NCI-H69 (cell line): Measurements from ENCODE around the gene MAP3K7CL.
A peak's percentile ranks its signal among the peaks of the same experiment; 100 is the strongest.

Experiments
- DNase-seq: peaks from one replicate; lab custom pipeline; 2025; lab: John Stamatoyannopoulos, UW

The MAP3K7CL gene

GRCh38 chr21:29168891-29169315 lies 38.5 kb downstream of the MAP3K7CL start:
- peak; percentile 39 for DNase-seq

- DNase-seq, result no peak
These were observed 40.5 kb downstream of the MAP3K7CL start for GRCh38 chr21:29170944-29171343.

DNA sequence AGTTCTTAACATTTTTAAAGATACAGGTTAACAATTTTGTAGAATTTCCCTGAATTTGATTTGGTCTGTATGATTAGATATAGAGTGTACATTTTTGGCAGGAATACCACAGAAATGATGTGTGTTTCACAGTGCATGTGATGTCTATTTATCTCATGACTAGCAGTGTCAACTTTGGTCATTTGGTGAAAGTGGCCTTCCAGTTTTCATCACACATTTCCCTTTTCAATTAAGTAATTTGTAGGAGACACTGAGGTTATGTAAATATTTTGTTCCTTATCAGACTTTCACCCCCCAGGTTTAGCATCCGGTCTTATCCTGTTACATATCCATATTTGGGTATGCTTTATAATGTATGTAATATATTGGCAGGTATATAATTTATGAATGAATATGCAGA lies 41.8 kb downstream of the MAP3K7CL start:
- DNase-seq, result no peak

DNA sequence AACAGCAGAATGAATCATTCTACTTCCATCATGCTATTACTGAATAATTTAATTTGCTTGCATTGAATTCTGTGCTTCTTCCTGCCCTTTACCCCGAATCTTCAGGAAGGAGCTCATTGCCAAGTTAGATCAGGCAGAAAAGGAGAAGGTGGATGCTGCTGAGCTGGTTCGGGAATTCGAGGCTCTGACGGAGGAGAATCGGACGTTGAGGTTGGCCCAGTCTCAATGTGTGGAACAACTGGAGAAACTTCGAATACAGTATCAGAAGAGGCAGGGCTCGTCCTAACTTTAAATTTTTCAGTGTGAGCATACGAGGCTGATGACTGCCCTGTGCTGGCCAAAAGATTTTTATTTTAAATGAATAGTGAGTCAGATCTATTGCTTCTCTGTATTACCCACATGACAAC lies 44.2 kb downstream of the MAP3K7CL start:
- no peak for DNase-seq

- DNase-seq, result peak; percentile 45
These were observed 45.1 kb downstream of the MAP3K7CL start for GRCh38 chr21:29175408-29176134.

- DNase-seq, result no peak
These were observed 46.2 kb downstream of the MAP3K7CL start for GRCh38 chr21:29176471-29177120.

DNA sequence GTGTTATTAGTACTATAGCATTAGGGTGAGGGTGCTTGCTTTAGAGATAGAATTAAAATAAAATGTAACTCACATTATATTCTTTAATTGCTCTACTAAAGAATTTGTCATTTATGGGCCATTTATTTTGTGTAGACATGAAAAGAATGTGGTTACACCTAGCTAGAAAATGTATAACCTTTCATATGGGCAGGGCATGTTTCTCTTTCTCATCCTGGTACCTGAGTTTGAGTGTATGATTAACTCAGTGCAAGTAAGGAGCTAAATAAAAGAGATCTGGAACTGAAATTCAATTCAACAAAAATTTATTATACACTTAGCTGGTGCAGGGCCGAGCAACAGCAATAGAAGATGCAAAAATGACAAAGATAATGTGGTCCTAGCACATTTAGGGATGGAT lies 47.4 kb downstream of the MAP3K7CL start:
- DNase-seq, result no peak

- no peak for DNase-seq
These were observed 48.5 kb downstream of the MAP3K7CL start for GRCh38 chr21:29178926-29179325.

- no peak for DNase-seq
These were observed 49.1 kb downstream of the MAP3K7CL start for GRCh38 chr21:29179503-29179902.

DNA sequence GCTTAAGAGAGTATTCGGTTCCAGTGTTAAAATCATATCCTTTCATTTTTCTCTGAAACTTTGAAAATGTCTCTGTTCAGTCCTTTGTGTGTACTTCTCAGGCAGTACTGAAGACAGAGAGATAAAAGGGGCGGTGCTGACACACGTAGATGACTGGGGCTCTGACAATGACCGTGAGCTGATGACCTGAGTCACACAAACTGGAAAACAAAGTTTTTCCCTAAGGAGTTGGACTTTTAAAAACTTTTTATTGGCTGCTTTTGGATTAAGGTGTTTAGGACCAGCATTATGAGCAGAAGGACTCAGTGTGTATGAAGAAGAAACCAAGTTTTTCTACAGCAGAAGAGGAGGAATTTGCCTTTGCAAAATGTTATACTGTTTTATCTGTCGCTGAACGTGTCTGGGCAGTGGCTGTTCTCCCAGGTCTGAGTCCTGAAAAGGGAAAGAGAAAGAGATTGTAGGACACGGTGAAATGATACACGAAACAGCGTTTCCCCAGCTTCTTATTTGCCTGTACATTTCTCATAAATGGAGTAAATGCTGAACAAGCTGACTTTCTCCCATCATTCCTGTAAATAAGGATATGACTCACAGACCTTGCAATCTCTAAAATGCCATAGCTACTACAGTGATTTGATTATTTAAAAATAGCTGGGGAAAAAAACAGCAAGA lies 51.5 kb downstream of the MAP3K7CL start:
- DNase-seq, result no peak

GRCh38 chr21:29182691-29183092 lies 52.2 kb downstream of the MAP3K7CL start:
- DNase-seq, result no peak

GRCh38 chr21:29184037-29184436 lies 53.6 kb downstream of the MAP3K7CL start:
- DNase-seq, result no peak

- DNase-seq, result no peak
These were observed 54.7 kb downstream of the MAP3K7CL start for GRCh38 chr21:29185172-29185571.

DNA sequence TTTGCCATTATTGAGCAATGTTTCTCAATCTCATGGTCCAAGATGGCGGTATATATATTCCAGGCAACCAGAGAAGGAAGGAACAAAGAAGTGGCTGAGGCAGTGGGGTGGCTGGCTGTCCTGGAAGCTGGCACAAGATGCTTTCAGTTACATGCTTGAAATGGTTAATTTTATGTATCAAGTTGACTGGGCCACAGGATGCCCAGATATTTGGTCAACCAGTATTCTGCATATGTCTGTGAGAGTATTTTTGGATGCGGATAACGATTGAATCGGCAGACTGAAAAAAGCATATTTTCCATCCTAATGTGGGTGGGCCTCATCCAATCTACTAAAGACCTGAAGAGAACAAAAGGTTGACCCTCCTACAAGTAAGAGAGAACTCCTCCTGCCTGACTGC lies 55.2 kb downstream of the MAP3K7CL start:
- DNase-seq, result no peak

DNA sequence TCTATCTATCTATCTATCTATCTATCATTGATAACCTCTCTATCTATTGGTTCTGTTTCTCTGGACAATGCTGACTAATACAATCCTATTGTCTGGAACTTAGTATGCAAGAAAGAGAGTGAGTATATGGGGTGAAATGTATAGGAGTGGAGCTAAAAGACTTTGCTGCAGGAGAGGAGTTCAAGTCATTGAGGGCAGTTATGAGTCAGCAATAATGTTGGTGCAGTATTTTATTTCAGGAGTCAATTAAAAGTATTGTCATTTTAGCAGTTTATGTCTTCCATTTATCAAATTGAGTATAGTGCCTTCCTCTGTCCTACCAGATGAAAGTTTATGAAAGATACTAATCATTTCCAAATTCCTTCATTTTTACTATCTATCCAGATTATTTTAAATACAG lies 55.8 kb downstream of the MAP3K7CL start:
- DNase-seq, result no peak

- DNase-seq, result no peak
These were observed 57.5 kb downstream of the MAP3K7CL start for GRCh38 chr21:29187944-29188343.

GRCh38 chr21:29189353-29189752 lies 58.9 kb downstream of the MAP3K7CL start:
- no peak for DNase-seq

- no peak for DNase-seq
These were observed 60.5 kb downstream of the MAP3K7CL start for GRCh38 chr21:29190923-29191331.

DNA sequence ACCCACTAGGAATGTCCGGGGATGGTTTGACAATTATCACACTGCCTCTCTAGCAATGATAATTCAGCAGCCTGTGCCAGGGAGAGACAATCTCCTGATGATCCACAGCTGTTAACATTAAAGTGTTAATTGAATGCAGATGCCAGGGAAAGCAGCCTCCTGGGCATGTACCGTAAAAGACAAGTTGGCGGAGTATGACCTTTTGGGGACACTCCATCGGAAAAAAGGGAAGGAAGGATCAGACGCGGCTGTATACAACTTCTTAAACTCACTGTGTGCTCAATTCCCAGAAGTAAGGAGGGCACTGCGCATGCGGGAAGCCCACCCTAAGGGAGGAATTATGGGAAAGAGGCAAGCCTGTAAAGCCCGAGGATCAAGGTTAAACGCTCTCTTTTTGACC lies 62.6 kb downstream of the MAP3K7CL start:
- peak; percentile 76 for DNase-seq

DNA sequence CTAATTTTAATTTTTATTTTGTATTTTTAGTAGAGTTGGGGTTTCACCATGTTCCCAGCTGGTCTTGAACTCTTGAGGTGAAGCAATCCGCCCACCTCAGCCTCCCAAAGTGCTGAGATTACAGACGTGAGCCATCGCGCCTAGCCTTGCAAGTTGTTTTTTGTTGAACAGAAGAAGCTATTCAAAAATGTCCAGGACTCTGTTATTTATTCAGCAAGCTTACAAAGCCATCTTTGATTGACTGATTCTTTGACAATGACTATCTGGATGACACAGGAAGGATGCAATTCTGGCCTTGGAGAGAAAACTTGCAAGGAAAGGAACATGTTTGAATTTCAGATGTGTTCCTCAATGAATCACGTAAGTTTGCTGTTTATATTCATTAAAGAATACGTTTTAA lies 63.5 kb downstream of the MAP3K7CL start:
- DNase-seq, result peak; percentile 41

DNA sequence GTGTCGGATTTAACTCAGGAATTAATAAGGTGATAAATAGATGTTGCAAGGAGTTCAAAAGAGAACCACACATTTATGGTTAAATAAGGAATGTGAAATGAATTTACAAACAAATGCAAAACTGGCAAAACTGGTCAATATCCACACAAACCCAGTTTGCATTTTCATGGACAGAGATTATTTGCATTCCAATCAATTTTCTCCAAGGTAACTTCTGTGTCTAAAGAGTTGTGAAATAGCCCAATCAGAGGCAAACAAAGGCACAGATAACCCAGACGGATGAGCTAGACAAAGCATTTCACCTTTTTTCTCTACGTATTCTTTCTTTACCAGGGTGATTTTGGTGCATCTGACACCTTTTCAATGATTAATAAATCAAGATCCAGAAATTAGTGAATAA lies 63.9 kb downstream of the MAP3K7CL start:
- peak; percentile 33 for DNase-seq

GRCh38 chr21:29194847-29195246 lies 64.4 kb downstream of the MAP3K7CL start:
- DNase-seq, result peak; percentile 40

- peak; percentile 70 for DNase-seq
These were observed 65.7 kb downstream of the MAP3K7CL start for GRCh38 chr21:29195981-29196669.
